Measurements from ENCODE around the gene UBASH3A.

Gene UBASH3A

DNA sequence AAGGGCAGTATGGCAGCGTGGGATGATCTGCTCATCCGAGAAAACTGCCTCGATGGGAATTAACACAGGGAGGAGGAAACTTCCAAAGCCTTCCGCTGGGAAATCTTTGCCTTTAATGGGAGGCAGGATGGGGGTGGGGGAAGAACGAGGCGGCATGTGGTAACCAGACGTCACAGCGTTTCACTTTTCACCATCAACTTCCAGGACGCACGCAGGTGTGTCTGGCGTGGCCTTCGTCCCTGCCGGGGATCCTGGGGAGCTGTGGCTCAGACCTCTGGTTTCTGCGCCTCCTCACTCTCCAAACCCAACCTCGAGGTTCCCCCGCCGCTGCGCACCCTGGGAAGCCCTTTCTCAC lies 92.0 kb downstream of the UBASH3A start:
- no peak for DNase-seq

DNA sequence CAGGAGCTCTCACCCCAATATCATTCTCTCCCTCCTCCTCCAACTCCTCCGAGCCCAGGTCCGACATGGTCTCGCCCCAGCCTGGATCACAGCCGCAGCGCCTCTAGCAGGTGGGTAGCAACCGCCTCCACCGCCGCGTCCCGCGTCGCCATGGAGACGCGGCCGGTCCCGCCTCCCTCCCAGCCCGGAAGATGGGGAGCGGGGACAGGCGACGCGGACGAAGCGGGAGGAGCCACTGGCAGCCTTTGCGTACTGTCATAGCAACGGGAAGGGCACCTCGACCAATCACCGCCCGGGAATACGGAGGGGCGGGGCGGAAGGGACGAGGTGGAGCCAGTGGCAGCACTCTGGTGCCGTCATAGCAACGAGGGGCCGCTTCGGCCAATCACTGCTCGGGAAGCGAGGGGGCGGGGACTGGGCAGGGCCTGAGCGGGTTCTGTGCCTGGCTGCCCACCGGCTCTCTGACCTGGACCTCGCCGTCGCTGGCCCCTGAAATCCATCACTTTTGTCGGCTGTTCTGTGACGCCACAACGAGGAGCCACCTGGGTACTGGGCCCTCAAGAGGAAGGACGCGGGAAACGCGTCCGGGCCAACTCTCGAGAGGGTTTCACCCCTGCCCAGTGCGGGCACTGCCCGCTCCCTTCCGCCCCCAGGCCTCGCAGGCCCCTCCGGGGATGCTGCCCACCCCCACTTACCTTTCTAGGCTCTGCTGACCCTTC lies 92.6 kb downstream of the UBASH3A start, which contains the start of gene RSPH1:
Gene RSPH1 (minus strand): TSS at position 105 of the 719 bp plus-strand sequence. CDS start 38 bp downstream, at position 67.
- peak; percentile 99 for DNase-seq

DNA sequence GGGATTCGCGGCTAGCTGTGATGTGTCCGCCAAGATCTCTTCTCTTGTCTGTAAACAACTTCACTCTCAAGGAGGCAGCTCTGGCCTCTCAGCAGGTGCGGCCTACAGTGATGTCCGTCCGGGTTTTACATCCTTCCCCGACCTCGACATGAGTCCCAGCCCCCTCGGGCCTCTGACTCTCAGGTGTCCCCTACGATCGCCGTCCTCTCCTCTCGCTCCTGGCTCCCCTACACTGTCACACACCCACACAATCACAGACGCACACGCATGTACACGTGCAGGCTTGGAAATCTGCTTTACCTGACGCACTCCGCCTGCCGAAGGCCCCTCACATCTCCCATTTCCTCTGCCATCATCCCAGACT lies 93.1 kb downstream of the UBASH3A start:
- DNase-seq, result no peak
